Panc1 (cell line): Measurements from ENCODE around the gene DCXR.

ENCODE experiments used
- CTCF ChIP-seq: fragments of 450-650 bp; IDR thresholded peaks from 2 replicates; pipeline ENCODE4 v1.5.1; 2017; ENCODE audit warnings: mild to moderate bottlenecking
- POLR2AphosphoS5 ChIP-seq: IDR thresholded peaks from 2 replicates; pipeline ENCODE4 v1.6.1; 2012; ENCODE audit warnings: mild to moderate bottlenecking, low read depth, low read length, moderate library complexity
- REST ChIP-seq, 2 experiments: IDR thresholded peaks; 2 replicates each; pipeline ENCODE4 v1.6.1; 2011 to 2012; ENCODE audit warnings: low read depth in 2 of 2, control low read depth in 1 of 2, low read length in 1 of 2, mild to moderate bottlenecking in 1 of 2, moderate library complexity in 1 of 2; ENCODE audit not compliant: insufficient read depth in 1 of 2
- SIN3A ChIP-seq: IDR thresholded peaks from 2 replicates; pipeline ENCODE4 v1.6.1; 2012; ENCODE audit warnings: low read depth, mild to moderate bottlenecking, low read length, moderate library complexity, borderline replicate concordance; ENCODE audit not compliant: insufficient read depth
- TCF7L2 ChIP-seq: IDR thresholded peaks from 2 replicates; pipeline ENCODE4 v1.6.1; 2011; ENCODE audit warnings: mild to moderate bottlenecking, low read depth, low read length, inconsistent platforms

- TF ChIP-seq CTCF: no peak
- no peak for TF ChIP-seq POLR2AphosphoS5
- TF ChIP-seq REST (IDR thresholded peaks at IDR 0.05; ENCODE audit: insufficient read depth in 1 of 2, low read depth in 2 of 2, low read length in 1 of 2): no peak
- no peak for TF ChIP-seq TCF7L2
- no peak for TF ChIP-seq SIN3A
These were observed 2.0 kb downstream of the DCXR start for GRCh38 chr17:82035488-82035887.
